HG03469 (cell line): ENCODE data around the gene TTC39B.
"Not testable (repeated sequence)": the region's sequence is repeated elsewhere in the genome, so short reads cannot be mapped to it uniquely, and the experiment has no call there.

Source experiments
- ATAC-seq: cut with Tn5 transposase; IDR thresholded peaks from one replicate; pipeline ENCODE4 v1.9.1; 2021; ENCODE audit warnings: mild to moderate bottlenecking, moderate library complexity, moderate number of reproducible peaks; ENCODE audit not compliant: unreplicated experiment

TTC39B gene

DNA sequence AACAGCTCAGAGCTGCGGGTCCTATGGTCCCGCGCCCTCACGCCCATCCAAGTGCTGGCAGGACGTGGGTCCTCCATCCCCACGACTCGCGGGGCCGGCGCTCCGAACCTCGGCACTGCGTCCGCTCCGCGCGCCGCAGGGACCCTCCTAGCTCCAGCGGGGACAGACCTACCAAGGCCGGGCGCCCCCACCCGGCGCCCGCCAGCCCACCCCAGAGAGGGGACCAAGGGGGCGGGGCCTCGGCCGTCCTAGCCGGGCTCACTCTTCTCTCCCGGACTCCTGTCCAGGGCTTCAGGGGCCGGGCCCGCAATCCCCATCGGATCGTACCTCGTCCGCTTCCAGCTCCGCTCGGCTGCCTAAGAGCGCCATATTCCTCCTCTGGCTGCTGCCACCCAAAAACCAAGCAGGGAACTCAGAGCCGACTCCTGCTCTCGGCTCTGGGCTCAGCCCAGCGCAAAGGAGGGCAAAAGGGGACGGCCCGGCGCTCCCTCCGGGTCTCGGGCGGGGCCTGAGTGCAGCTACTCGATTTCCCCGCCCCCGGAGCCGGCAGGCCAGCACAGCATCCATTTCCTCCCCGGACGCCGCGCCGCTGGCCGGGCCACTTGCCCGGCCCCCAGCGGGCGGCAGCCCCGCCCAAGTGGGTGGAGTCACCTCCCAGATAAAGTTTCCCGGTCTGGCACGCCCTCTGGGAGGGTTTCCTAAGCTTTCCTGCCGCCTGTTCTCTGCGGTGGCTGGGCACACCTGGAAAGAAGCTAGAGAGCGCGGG, at the start of gene TTC39B:
Gene TTC39B, minus strand, starts transcription at position 460 of the 766 bp plus-strand sequence. Its CDS starts 91 bp downstream, at position 369.
- ATAC-seq = peak; percentile 90

DNA sequence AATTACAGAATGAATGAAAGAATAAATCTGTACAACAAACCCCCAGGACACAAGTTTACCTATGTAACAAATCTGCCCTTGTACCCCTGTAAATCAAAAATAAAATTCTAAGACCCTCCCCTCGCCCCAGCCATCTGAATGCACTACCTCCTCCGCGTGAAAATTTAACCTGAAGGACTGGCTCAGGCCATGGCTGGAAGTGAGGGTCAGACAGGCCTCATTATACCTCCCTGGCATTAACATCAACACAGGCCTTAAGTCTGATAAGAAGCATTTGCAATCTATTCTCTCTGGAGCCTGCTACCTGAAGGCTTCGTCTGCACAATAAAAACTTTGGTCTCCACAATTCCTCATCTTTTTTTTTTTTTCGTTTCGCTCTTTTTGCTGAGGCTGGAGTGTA, 48.7 kb upstream of the TTC39B start:
- no peak for ATAC-seq

DNA sequence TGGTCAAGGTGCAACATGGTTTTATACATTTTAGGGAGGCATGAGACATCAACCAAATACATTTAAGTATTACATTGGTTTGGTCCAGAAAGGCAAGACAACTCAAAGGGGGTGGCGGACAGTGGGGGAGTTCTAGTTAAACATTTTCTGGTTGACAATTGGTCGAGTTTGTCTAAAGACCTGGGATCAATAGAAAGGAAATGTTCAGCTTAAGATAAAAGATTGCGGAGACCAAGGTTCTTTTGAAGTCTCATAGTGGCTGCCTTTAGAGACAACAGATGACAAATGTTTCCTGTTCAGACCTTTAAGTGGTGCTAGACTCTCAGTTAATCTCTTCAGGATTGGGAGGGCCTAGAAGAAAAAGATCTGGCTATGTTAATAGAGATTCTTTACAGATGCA, 47.7 kb upstream of the TTC39B start:
- no peak for ATAC-seq

DNA sequence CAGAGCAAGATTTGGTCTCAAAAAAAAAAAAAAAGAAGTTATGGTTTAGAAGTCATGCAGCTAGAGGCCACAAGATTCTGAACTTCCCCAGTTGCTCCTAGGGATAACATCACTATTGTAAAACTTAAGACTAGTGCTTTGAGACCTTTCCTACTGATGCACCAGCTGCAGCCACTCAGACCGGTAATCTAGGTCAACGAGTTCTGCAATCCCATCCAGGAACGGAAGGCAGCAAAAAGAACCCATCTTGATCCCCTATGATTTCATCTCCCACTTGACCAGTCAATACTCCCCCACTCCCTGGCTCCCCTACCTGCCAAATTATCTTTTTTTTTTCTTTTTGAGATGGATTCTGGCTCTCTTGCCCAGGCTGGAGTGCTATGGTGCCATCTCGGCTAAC, 46.9 kb upstream of the TTC39B start:
- ATAC-seq = no peak

- no peak for ATAC-seq
These were observed 45.3 kb upstream of the TTC39B start for GRCh38 chr9:15352306-15352705.

DNA sequence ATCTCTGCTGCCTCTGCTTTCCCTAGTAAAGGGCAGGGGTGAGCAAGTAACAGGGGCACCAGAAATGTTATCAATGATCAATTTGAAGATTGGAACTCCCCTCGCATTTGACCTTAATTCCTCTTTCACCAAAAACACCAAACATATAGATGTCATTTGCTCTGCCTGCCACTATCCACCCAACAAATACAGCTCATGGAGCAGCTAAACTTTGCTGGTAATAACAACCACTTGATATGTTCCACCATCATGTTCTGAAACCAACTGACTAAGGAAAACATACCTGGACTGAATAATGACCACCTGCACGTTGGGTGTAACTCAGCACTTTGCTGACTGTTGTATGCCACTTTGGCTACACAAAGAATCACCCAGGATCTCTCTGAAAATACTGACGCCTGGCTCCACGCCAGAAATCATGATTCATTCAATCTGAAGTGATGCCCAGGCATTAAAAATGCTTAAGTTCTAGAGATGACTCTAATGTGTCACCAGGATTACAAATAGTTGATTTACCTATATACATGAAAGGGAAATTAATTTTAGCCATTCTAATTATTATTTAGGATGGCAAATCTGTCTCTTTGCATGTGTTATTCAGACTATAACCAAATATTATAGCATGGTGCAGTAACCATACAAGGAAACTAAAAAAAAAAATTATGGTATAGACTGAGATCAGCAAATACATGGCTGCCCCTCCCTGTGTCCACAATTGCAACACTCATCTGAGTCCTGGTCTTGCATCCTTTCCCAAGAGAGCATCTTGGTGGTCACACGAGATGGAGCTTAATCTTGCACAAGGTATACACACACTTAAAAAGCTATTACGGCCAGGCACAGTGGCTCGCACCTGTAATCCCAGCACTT, 43.1 kb upstream of the TTC39B start:
- no peak for ATAC-seq

GRCh38 chr9:15346837-15347236, 39.8 kb upstream of the TTC39B start:
- no peak for ATAC-seq

- ATAC-seq = no peak
These were observed 37.2 kb upstream of the TTC39B start for GRCh38 chr9:15344191-15344590.

GRCh38 chr9:15333376-15333881, 26.4 kb upstream of the TTC39B start:
- no peak for ATAC-seq

GRCh38 chr9:15332939-15333338, 25.9 kb upstream of the TTC39B start:
- ATAC-seq = no peak

- no peak for ATAC-seq
These were observed 22.6 kb upstream of the TTC39B start for GRCh38 chr9:15329539-15330109.

DNA sequence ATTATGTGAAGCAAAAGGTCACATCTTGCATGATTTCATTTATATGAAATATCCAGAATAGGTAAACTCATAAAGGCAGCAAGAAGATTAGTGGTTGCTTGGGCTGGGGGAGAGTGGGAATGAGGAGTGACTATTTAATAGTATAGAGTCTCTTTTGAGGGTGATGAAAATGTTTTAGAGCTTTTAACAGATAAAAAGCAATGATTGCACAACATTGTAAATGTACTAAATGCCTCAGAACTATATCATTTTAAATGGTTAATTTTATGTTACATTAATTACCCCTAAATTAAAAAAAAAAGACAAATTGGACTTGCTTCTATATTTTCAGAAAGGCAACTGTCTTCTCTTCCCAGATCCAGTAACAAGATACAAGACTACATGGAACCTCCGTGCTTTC, 21.9 kb upstream of the TTC39B start:
- ATAC-seq = no peak

- ATAC-seq = not testable (repeated sequence)
These were observed 15.7 kb upstream of the TTC39B start for GRCh38 chr9:15322695-15323094.

GRCh38 chr9:15319661-15320060, 12.6 kb upstream of the TTC39B start:
- not testable (repeated sequence) for ATAC-seq

GRCh38 chr9:15317836-15318235, 10.8 kb upstream of the TTC39B start:
- no peak for ATAC-seq

- no peak for ATAC-seq
These were observed 4.6 kb upstream of the TTC39B start for GRCh38 chr9:15311607-15312006.

- ATAC-seq = no peak
These were observed 3.3 kb upstream of the TTC39B start for GRCh38 chr9:15310107-15310850.

DNA sequence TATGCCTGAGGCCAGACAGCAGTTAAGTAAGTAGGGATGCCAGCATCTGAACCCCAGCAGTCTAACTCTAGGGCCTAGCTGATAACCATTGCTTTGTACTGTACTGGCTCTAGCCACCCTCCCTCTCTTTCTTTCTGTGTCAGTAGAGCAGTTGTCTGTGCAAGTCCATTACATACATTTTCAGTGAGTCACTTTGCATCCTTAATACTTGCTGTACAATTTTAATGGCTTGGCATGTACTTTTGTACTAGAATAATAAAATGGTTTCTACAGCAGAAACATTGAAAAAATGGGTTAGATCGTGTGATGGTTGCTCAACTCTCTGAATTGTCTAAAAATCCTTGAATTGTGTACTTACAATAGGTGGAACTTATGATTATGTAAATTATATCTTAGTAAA, 1.5 kb upstream of the TTC39B start:
- ATAC-seq = no peak

- no peak for ATAC-seq
These were observed 466 bp upstream of the TTC39B start for GRCh38 chr9:15307523-15307841.

DNA sequence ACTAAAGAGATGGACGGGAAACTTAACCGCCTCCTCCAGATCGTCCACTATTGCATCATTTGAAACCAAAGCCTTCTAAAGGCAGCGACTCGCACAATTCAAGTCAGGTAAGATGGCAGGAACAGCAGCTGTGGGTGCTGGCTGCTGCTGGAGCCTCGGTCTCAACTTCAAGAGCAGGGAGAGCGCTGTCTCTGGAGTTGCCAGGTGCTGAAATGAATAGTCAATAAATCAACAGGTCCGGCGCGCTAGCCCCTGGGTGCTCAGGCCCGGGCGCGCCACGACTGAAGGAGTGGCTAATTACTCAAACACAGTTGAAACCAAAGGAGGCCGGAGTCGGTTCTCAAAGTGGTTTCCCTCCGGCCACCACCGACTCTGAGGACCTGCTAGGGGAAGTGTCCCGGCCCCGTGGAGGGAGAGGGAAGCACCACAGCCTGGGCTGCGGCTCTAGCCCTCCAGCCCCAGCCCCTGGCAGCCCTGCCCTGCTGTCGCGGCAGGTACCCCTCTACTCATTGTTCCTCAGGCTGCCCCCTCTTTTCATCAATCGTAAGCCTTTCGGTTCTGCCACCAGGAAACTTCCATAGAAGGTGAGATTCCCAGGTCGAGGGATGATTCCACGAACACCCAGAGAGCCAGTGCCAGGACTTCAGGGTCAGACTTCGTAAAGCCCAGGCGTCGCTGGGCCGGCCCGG, 804 bp downstream of the TTC39B start:
- no peak for ATAC-seq
